GM12892 (cell line): ENCODE measurements around the gene FAM9C. TPM values are rescaled to one million over a fixed set of nuclear protein-coding genes. Genes with fewer than 3 reads are reported as not detected.
"Not testable (repeated sequence)": the region's sequence is repeated elsewhere in the genome, so short reads cannot be mapped to it uniquely, and the experiment has no call there.

Experiments used
- DNase-seq: peaks from one replicate; pipeline ENCODE4 v3.0.0; 2011; ENCODE audit not compliant: insufficient read length
- FAIRE-seq: peaks from 2 replicates; lab custom pipeline; 2011; peaks lifted over from hg19 to GRCh38; lab: Jason Lieb, UNC
- POLR2A ChIP-seq: IDR thresholded peaks from 2 replicates; pipeline ENCODE4 v1.6.1; 2011; ENCODE audit warnings: low read depth, low read length, control low read depth
- POLR2AphosphoS5 ChIP-seq: IDR thresholded peaks from 2 replicates; pipeline ENCODE4 v1.6.1; 2011; ENCODE audit warnings: low read depth, low read length, control low read depth
- TAF1 ChIP-seq: IDR thresholded peaks from 2 replicates; pipeline ENCODE4 v1.6.1; 2011; ENCODE audit warnings: low read depth, mild to moderate bottlenecking, control low read depth, low read length, borderline replicate concordance
- polyA plus RNA-seq: library from polyadenylated mRNA; unstranded; fragments of >200 nt; gene quantifications from one replicate; pipeline ENCODE4 v1.2.1, GENCODE V29; 2012; ENCODE audit warnings: missing spikeins, inconsistent platforms; ENCODE audit not compliant: missing spikeins

The FAM9C gene
- 0.17 TPM for polyA plus RNA-seq

- DNase-seq (no peak), FAIRE-seq (no peak)
- TF ChIP-seq TAF1 (no peak), POLR2AphosphoS5 (no peak), POLR2A (no peak)
Observed at GRCh38 chrX:13044441-13044840, at the start of gene FAM9C. Gene FAM9C, minus strand, starts transcription at chrX:13044620. Its CDS starts 831 bp downstream, at chrX:13043789.

- FAIRE-seq (no peak), DNase-seq (no peak)
- no peak for TF ChIP-seq POLR2AphosphoS5
- TF ChIP-seq TAF1, result no peak
- no peak for TF ChIP-seq POLR2A
Observed at GRCh38 chrX:13093529-13094140, 49.2 kb upstream of the FAM9C start.

GRCh38 chrX:13092455-13092941, 48.1 kb upstream of the FAM9C start:
- DNase-seq, result no peak
- FAIRE-seq, result peak; percentile 100
- TF ChIP-seq POLR2AphosphoS5, result peak; percentile 16; the same call in 1 of the 2 replicates
- TF ChIP-seq POLR2A, result no peak; the same call in 1 of the 2 replicates
- TF ChIP-seq TAF1, result peak; percentile 26; the same call in 1 of the 2 replicates

DNA sequence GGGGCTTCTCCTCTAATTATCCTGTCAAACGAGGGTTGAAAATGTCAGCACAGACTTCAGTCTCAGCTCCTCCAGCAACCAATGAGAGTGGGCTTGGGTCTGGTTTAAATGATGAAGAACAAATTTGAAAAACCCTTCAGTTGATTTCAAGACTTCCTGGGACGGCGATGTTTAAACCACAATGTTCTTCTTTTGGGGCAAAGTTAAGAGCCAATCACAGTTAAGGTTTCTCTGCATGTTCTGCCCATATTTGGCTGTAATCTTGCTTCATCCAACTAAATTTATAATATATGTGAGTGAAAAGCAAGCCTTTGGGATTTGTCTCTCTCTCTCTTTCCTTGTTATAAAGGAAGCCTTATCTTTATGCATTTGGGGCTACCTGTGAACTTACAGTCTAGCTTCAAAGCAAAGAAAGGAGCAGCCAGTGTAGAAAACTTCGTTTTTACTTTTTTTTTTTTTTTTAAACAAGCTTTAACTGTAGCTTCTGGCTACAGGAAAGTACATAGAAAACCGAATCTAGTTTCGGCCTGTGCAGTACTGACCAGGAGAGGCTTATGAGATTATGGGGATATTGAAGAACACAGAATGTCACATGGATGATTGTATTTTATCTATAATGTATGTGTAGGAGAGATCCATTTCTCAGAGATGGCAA, 46.8 kb upstream of the FAM9C start:
- TF ChIP-seq POLR2A (peak; percentile 58; the same call in 1 of the 2 replicates), TAF1 (no peak), POLR2AphosphoS5 (no peak)
- no peak for DNase-seq
- peak; percentile 98 for FAIRE-seq

DNA sequence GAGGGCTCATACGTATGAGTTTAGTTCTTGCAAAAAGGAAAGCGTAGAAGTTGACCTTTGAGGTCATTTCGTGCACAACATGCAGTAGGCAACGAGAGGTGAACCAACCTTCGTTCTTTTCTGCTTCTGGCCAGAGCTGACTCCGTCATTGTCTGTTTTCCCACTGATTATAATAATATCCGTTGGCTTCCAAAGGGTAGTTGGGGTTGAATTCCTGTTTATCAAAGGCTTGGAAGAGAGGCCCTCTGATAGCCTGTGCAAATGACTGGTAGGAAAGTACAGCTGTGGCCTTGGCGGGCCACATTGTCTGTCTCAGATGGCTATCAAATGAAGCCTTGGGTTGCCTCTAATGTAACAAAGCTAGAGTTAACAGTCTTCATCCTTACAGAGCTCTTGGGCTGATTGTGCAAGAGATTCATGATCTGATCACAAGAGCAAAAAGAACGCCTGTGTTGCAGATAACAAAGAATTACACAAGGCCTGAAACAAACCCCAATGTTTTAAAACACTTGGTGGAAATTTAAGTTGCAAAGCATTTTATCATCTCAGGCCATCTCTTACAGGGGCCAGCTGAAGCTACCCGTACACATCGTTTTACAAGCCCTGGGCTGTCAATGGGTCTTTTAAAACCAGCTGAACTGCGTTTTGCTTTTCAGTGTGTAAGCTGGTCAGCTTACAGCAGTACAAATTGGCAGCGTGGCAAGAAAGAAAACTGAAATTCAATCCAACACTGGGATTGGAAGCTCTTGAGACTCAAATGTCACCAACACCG, 46.1 kb upstream of the FAM9C start:
- TF ChIP-seq POLR2AphosphoS5 (no peak; the same call in 1 of the 2 replicates), TAF1 (no peak), POLR2A (no peak; the same call in 1 of the 2 replicates)
- FAIRE-seq (peak; percentile 87), DNase-seq (no peak)

DNA sequence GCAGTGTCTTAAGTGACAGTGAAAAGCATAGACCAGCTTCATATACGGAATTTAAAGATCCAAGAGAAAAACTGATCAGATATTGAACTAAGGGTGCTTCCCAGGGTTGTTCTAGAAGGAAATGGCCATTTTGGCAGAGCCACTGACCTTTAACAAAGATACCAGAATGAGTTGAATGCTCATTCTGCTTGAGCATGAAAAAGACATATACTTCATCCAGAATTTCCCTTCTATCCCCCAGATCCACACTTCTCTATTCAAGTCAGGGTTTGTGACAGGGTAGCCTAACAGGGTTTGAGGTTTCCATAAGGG, 45.6 kb upstream of the FAM9C start:
- FAIRE-seq (no peak), DNase-seq (no peak)
- TF ChIP-seq POLR2A, result no peak
- TF ChIP-seq TAF1, result no peak
- no peak for TF ChIP-seq POLR2AphosphoS5

DNA sequence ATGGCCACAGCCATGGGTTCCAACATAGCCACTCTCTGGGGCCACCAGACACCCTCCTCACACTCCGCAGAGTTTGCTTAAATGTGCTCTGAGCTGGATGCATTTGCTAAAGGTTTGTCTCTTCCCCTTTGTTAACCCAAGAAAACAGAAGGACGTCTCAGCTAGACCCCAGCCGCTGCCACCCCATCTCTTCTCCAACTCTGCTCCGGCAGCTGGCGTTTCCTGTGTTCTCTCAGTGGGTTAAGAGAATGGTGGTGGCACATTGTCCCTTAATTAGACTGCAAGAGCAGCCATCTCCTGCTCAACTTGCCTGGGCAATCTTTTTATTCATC, 43.7 kb upstream of the FAM9C start:
- DNase-seq (no peak), FAIRE-seq (no peak)
- TF ChIP-seq POLR2A (peak; percentile 68; the same call in 1 of the 2 replicates), POLR2AphosphoS5 (peak; percentile 11), TAF1 (no peak)

DNA sequence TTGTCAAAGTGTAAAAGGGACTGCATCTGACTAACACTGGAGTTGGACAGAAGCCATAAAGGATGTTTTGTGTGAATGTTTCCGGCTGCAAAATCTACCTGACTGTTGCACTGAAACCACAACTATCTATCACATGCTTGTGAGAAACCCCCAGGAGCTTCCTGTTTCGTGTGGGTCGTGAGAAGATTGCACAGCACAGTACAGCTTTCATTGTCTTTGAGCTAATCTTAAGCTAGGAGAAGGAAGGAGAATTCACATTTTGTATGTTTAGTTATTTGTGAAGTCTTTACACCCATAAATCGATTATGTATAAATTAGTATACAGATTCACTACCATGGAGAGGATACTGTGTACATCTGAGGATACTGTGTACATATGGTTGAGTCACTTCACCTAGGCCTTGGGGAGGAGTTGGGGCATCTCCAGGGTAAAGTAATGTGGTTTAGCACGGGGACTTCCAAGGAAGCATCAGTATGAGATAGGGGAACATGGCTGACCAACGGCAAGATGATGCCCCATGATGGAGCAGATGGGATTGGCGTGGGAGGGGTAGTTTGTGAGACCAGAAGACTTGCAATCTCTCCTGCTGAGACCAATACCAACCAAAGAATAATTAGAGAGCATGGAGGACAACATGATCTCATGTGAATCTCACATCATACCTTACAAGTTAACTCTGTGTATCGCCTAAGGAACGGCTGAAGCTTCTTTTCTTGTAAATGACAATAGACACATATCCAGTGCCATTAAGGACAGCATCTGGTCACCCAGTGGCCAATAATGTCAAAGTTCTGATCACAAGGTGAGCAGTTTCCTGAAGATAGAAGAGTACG, 43.1 kb upstream of the FAM9C start:
- DNase-seq (peak; percentile 27), FAIRE-seq (peak; percentile 96)
- TF ChIP-seq POLR2AphosphoS5 (peak; percentile 77), TAF1 (no peak), POLR2A (no peak; the same call in 1 of the 2 replicates)

DNA sequence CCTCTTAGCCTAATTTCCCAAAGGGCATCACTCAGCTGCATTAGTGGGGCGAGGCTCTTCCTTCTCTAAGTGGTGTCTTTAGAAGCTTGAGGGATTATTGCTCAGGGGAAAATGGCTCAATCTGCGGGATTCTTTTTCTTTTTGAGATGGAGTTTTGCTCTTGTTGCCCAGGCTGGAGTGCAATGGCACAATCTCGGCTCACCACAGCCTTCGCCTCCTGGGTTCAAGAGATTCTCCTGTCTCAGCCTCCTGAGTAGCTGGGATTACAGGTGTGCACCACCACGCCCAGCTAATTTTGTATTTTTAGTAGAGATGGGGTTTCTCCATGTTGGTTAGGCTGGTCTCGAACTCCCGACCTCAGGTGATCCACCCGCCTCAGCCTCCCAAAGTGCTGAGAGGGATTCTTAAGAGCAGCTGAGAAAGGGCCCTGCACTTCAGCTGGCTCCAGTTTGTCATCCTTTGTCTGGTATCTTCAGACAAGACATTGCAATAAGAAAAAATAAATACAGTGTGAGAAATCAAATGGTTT, 42.4 kb upstream of the FAM9C start:
- DNase-seq, FAIRE-seq: not testable (repeated sequence)

GRCh38 chrX:13086076-13086475, 41.7 kb upstream of the FAM9C start:
- FAIRE-seq (no peak), DNase-seq (no peak)
- TF ChIP-seq TAF1 (no peak), POLR2A (no peak), POLR2AphosphoS5 (no peak)
